Brain microvascular endothelial cell (primary cell): ENCODE results near the gene KIRREL3.

Source experiments
- DNase-seq: peaks from one replicate; pipeline ENCODE4 v3.0.0-alpha.2; 2020
- H3K27ac ChIP-seq: fragments of 250-450 bp; sonication (Bioruptor Pico); 2 replicates; pipeline ENCODE4 v1.5.1; 2020; ENCODE audit warnings: mild to moderate bottlenecking, moderate library complexity
- H3K27me3 ChIP-seq: fragments of 250-450 bp; sonication (Bioruptor Pico); replicated peaks from 2 replicates; pipeline ENCODE4 v1.5.1; 2020; ENCODE audit warnings: mild to moderate bottlenecking
- H3K36me3 ChIP-seq: fragments of 250-450 bp; sonication (Bioruptor Pico); replicated peaks from 2 replicates; pipeline ENCODE4 v1.5.1; 2020; ENCODE audit warnings: mild to moderate bottlenecking
- H3K4me3 ChIP-seq: 2 replicates; pipeline ENCODE4 v1.5.1; 2011; ENCODE audit warnings: low read depth, mild to moderate bottlenecking, control low read depth, low read length, moderate library complexity
- CTCF ChIP-seq: IDR thresholded peaks from 2 replicates; pipeline ENCODE4 v1.5.1; 2011; ENCODE audit warnings: low read depth, mild to moderate bottlenecking, moderate library complexity, low read length, control low read depth, inconsistent platforms; ENCODE audit errors: missing control alignments
- in situ Hi-C: cut with HindIII; loops from 2 replicates; pipeline ENCODE4 v1.10.0; 2017; ENCODE audit warnings: low sequenced_read_pairs, low pct_ligation_motif_present

KIRREL3 gene

GRCh38 chr11:126853732-126854131, 146.8 kb downstream of the KIRREL3 start:
- in situ Hi-C loops, result no loop called here
- Histone ChIP-seq H3K36me3 (no peaks in the 10 kb centered on the region), H3K27ac (no peak overlapping the region), H3K4me3 (no peak overlapping the region), H3K27me3 (no peaks in the 10 kb centered on the region)
- DNase-seq, result no peak
- no peak for TF ChIP-seq CTCF

- Histone ChIP-seq H3K27ac (no peak overlapping the region), H3K27me3 (no peaks in the 10 kb centered on the region), H3K4me3 (no peak overlapping the region), H3K36me3 (no peaks in the 10 kb centered on the region)
- in situ Hi-C loops, result no loop called here
- no peak for TF ChIP-seq CTCF
- no peak for DNase-seq
Observed at GRCh38 chr11:126844789-126845188, 155.8 kb downstream of the KIRREL3 start.

GRCh38 chr11:126843096-126843495, 157.5 kb downstream of the KIRREL3 start:
- H3K36me3 ChIP-seq, result no peaks in the 10 kb centered on the region
- in situ Hi-C loops, result no loop called here
- no peak overlapping the region for H3K27ac ChIP-seq
- TF ChIP-seq CTCF, result no peak
- no peak overlapping the region for H3K4me3 ChIP-seq
- H3K27me3 ChIP-seq, result no peaks in the 10 kb centered on the region
- DNase-seq, result no peak

- H3K27me3 ChIP-seq, result no peaks in the 10 kb centered on the region
- no peak for TF ChIP-seq CTCF
- DNase-seq, result no peak
- in situ Hi-C loops, result no loop called here
- no peak overlapping the region for H3K4me3 ChIP-seq
- H3K27ac ChIP-seq, result no peak overlapping the region
- no peaks in the 10 kb centered on the region for H3K36me3 ChIP-seq
Observed at GRCh38 chr11:126841999-126842398, 158.6 kb downstream of the KIRREL3 start.

- DNase-seq, result no peak
- Histone ChIP-seq H3K27me3 (no peaks in the 10 kb centered on the region), H3K36me3 (no peaks in the 10 kb centered on the region), H3K27ac (no peak overlapping the region), H3K4me3 (no peak overlapping the region)
- in situ Hi-C loops, result no loop called here
- TF ChIP-seq CTCF, result no peak
Observed at GRCh38 chr11:126840975-126841374, 159.6 kb downstream of the KIRREL3 start.

GRCh38 chr11:126840201-126840886, 160.2 kb downstream of the KIRREL3 start:
- Histone ChIP-seq H3K27ac (no peak overlapping the region), H3K36me3 (no peaks in the 10 kb centered on the region), H3K4me3 (no peak overlapping the region), H3K27me3 (no peaks in the 10 kb centered on the region)
- DNase-seq, result peak; percentile 4
- in situ Hi-C loops, result no loop called here
- no peak for TF ChIP-seq CTCF
